Liver (tissue), 9 donors: ENCODE results near the gene SLC7A5. TPM values are rescaled to one million over a fixed set of nuclear protein-coding genes. Genes with fewer than 3 reads are reported as not detected.
A peak's percentile ranks its signal among the peaks of the same experiment; 100 is the strongest.

Experiments
- DNase-seq: peaks from one replicate; pipeline ENCODE4 v3.0.0-alpha.2; 2017; ENCODE audit warnings: low spot score
- H3K27ac ChIP-seq, 2 donors: one replicate each; pipeline ENCODE4 v1.7.0; 2013; ENCODE audit warnings: inconsistent platforms in 2 of 2, low read length in 2 of 2, control low read depth in 1 of 2, low read depth in 1 of 2, mild to moderate bottlenecking in 1 of 2
- H3K27me3 ChIP-seq, 4 donors: one replicate each; pipeline versions ENCODE4 v1.6.1 to v1.7.0; 2013; ENCODE audit warnings: low read length in 3 of 4, inconsistent platforms in 1 of 4, mild to moderate bottlenecking in 1 of 4, moderate library complexity in 1 of 4; ENCODE audit not compliant: control insufficient read depth in 4 of 4, insufficient read depth in 4 of 4
- H3K36me3 ChIP-seq, 4 donors: one replicate each; pipeline versions ENCODE4 v1.6.1 to v1.7.0; 2013; ENCODE audit warnings: low read length in 3 of 4, mild to moderate bottlenecking in 3 of 4, low read depth in 1 of 4, moderate library complexity in 1 of 4; ENCODE audit not compliant: control insufficient read depth in 4 of 4, insufficient read depth in 3 of 4
- H3K4me1 ChIP-seq, 4 donors: one replicate each; pipeline versions ENCODE4 v1.6.1 to v1.7.0; 2013; ENCODE audit warnings: low read length in 3 of 4, mild to moderate bottlenecking in 3 of 4, moderate library complexity in 1 of 4; ENCODE audit not compliant: control insufficient read depth in 4 of 4, insufficient read depth in 4 of 4
- H3K4me3 ChIP-seq, 3 donors: one replicate each; pipeline versions ENCODE4 v1.6.1 to v1.7.0; 2013; ENCODE audit warnings: low read length in 3 of 3, control low read depth in 1 of 3, low read depth in 1 of 3, mild to moderate bottlenecking in 1 of 3
- H3K9ac ChIP-seq, 2 donors: one replicate each; pipeline ENCODE4 v1.7.0; 2013; ENCODE audit warnings: low read length in 2 of 2, mild to moderate bottlenecking in 2 of 2, moderate library complexity in 2 of 2, control low read depth in 1 of 2, low read depth in 1 of 2
- H3K9me3 ChIP-seq, 4 donors: one replicate each; pipeline versions ENCODE4 v1.6.1 to v1.7.0; 2013; ENCODE audit warnings: low read length in 3 of 4; ENCODE audit not compliant: control insufficient read depth in 4 of 4
- EGR1 ChIP-seq, 2 donors: IDR thresholded peaks; 2 replicates each; pipeline ENCODE4 v1.6.1; 2016 to 2018; ENCODE audit warnings: antibody characterized with exemption in 2 of 2, low read depth in 2 of 2
- FOXA1 ChIP-seq: IDR thresholded peaks from 2 replicates; pipeline ENCODE4 v1.6.1; 2016; ENCODE audit warnings: antibody characterized with exemption
- FOXA2 ChIP-seq: IDR thresholded peaks from 2 replicates; pipeline ENCODE4 v1.6.1; 2016; ENCODE audit warnings: antibody characterized with exemption
- GABPA ChIP-seq, 2 donors: IDR thresholded peaks in 1 of 2; conservative IDR thresholded peaks in 1 of 2; 2 replicates each; pipeline ENCODE4 v1.6.1; 2016; ENCODE audit warnings: antibody characterized with exemption in 2 of 2, mild to moderate bottlenecking in 1 of 2, moderate library complexity in 1 of 2
- HNF4A ChIP-seq, 2 donors: conservative IDR thresholded peaks; 2 replicates each; pipeline ENCODE4 v1.6.1; 2016; ENCODE audit warnings: antibody characterized with exemption in 2 of 2, mild to moderate bottlenecking in 2 of 2
- HNF4G ChIP-seq: IDR thresholded peaks from 2 replicates; pipeline ENCODE4 v1.6.1; 2016; ENCODE audit warnings: antibody characterized with exemption
- JUND ChIP-seq, 2 donors: IDR thresholded peaks; 2 replicates each; pipeline ENCODE4 v1.6.1; 2016; ENCODE audit warnings: antibody characterized with exemption in 2 of 2
- NR2F2 ChIP-seq: IDR thresholded peaks from 2 replicates; pipeline ENCODE4 v1.6.1; 2016; ENCODE audit warnings: antibody characterized with exemption
- RAD21 ChIP-seq, 2 donors: IDR thresholded peaks; 2 replicates each; pipeline ENCODE4 v1.6.1; 2016; ENCODE audit warnings: antibody characterized with exemption in 2 of 2, mild to moderate bottlenecking in 2 of 2
- RXRA ChIP-seq, 2 donors: IDR thresholded peaks; 2 replicates each; pipeline ENCODE4 v1.6.1; 2017 to 2018; ENCODE audit warnings: antibody characterized with exemption in 2 of 2, mild to moderate bottlenecking in 1 of 2
- SP1 ChIP-seq: IDR thresholded peaks from 2 replicates; pipeline ENCODE4 v1.6.1; 2018; ENCODE audit warnings: antibody characterized with exemption, mild to moderate bottlenecking
- TAF1 ChIP-seq: conservative IDR thresholded peaks from 2 replicates; pipeline ENCODE4 v1.6.1; 2016; ENCODE audit warnings: antibody characterized with exemption, mild to moderate bottlenecking
- YY1 ChIP-seq: IDR thresholded peaks from 2 replicates; pipeline ENCODE4 v1.6.1; 2016; ENCODE audit warnings: antibody characterized with exemption, mild to moderate bottlenecking
- WGBS: extraction: QIAGEN DNeasy Blood & Tissue Kit; methylation state at CpG from one replicate; pipeline ENCODE4 v1.1.7; 2013; 5-methylcytosine and 5-hydroxymethylcytosine counted together
- polyA plus RNA-seq, 2 donors: library from polyadenylated mRNA; stranded (reverse) in 1 of 2; unstranded in 1 of 2; fragments of 200-250 nt in 1 of 2; fragments of >200 nt in 1 of 2; fragmentation: Nextera tagmentation in 1 of 2; extraction: Ambion mirVana in 1 of 2; gene quantifications; one replicate each; pipeline versions ENCODE4 v1.2.1 to v1.2.3, GENCODE V29; 2013 to 2015
- total RNA-seq, 2 donors: library from RNA; depleted of rRNA; stranded (reverse); fragments of >200 nt; gene quantifications; one replicate each; pipeline ENCODE4 v1.2.3, GENCODE V29; 2014
- TF ChIP-seq, protein P1 (sequence below): IDR thresholded peaks from 2 replicates; pipeline ENCODE4 v1.6.1; 2016; ENCODE audit warnings: antibody characterized with exemption
- TF ChIP-seq, protein P2 (sequence below): IDR thresholded peaks from 2 replicates; pipeline ENCODE4 v1.6.1; 2016; ENCODE audit warnings: antibody characterized with exemption, mild to moderate bottlenecking
- TF ChIP-seq, protein P3 (sequence below): fragments of 150-350 bp; IDR thresholded peaks from 2 replicates; pipeline ENCODE4 v1.5.1; 2017; ENCODE audit warnings: improper control_type of control experiment, low read depth, low read length; ENCODE audit not compliant: missing input control
- TF ChIP-seq, protein P4 (sequence below): IDR thresholded peaks from 2 replicates; pipeline ENCODE4 v1.6.1; 2016; ENCODE audit warnings: antibody characterized with exemption
- TF ChIP-seq, protein P5 (sequence below): IDR thresholded peaks from 2 replicates; pipeline ENCODE4 v1.6.1; 2016; ENCODE audit warnings: antibody characterized with exemption
- donor health status: healthy.
- donor health status: healthy.
- donor health status: healthy.
- donor health status: healthy.
- donor health status: healthy.

The SLC7A5 gene
- total and polyA plus RNA-seq, 4 donors: 4.5 to 66.0 (median 10.6) TPM

DNA sequence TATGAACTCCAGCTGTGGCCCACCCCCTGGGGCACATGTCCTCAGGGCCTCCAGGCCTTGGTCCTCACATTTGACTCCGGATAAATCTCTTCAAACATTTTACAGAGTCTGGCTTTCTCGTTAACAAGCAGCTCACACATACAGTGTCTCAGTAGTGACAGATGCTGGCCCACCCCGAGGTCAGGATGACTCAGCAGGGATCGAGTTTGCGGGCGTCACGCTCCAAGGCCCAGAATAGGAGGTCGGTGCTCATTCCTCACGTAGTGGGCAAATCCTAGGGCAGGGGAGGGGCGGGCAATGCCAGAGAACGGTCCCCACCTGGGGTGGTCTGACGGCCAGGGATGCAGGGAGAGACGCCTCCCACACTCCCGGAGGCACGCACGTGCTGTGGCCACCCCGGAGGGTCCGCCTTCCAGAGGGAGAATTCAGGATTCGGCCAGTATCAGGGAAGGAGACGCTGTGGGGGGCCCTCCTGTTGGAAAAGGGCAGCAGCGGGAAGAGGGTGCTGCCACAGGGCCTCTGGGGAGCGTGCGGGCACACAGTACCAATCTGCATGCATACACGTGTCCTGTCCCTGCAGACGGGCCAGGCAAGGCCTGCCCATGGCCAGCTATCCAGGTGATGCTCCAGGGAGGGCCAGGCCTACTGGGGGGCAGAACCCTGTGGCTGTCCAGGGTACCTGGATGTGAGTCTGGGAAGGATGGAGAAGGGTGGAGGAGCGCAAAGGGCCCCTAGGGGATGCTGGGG lies 8.6 kb downstream of the SLC7A5 start:
- Histone ChIP-seq H3K9ac (no peak overlapping the region), H3K27ac (no peak overlapping the region), H3K4me3 (no peak overlapping the region), H3K4me1 (peaks cover 0 to 8% (median 5%) of the 10 kb centered on the region in 4 donors), H3K36me3 (no peaks in the 10 kb centered on the region), H3K9me3 (no peaks in the 10 kb centered on the region), H3K27me3 (no peaks in the 10 kb centered on the region)
- WGBS: 85% methylated on average over 26 of the region's 26 CpGs
- DNase-seq: peak; percentile 75
- TF ChIP-seq JUND (IDR thresholded peaks at IDR 0.05): no peak
- TF ChIP-seq HNF4A (conservative IDR thresholded peaks at IDR 0.05): no peak
- TF ChIP-seq EGR1 (IDR thresholded peaks at IDR 0.05; ENCODE audit: low read depth in 2 of 2): no peak
- TF ChIP-seq, protein P1, sequence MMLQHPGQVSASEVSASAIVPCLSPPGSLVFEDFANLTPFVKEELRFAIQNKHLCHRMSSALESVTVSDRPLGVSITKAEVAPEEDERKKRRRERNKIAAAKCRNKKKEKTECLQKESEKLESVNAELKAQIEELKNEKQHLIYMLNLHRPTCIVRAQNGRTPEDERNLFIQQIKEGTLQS: no peak
- no peak for TF ChIP-seq RAD21 (IDR thresholded peaks at IDR 0.05)
- TF ChIP-seq HNF4G: no peak
- TF ChIP-seq SP1: no peak
- no peak for TF ChIP-seq FOXA1
- no peak for TF ChIP-seq GABPA (IDR thresholded peaks at IDR 0.05 in 1 of 2, conservative IDR thresholded peaks at IDR 0.05 in 1 of 2)
- TF ChIP-seq, protein P2, sequence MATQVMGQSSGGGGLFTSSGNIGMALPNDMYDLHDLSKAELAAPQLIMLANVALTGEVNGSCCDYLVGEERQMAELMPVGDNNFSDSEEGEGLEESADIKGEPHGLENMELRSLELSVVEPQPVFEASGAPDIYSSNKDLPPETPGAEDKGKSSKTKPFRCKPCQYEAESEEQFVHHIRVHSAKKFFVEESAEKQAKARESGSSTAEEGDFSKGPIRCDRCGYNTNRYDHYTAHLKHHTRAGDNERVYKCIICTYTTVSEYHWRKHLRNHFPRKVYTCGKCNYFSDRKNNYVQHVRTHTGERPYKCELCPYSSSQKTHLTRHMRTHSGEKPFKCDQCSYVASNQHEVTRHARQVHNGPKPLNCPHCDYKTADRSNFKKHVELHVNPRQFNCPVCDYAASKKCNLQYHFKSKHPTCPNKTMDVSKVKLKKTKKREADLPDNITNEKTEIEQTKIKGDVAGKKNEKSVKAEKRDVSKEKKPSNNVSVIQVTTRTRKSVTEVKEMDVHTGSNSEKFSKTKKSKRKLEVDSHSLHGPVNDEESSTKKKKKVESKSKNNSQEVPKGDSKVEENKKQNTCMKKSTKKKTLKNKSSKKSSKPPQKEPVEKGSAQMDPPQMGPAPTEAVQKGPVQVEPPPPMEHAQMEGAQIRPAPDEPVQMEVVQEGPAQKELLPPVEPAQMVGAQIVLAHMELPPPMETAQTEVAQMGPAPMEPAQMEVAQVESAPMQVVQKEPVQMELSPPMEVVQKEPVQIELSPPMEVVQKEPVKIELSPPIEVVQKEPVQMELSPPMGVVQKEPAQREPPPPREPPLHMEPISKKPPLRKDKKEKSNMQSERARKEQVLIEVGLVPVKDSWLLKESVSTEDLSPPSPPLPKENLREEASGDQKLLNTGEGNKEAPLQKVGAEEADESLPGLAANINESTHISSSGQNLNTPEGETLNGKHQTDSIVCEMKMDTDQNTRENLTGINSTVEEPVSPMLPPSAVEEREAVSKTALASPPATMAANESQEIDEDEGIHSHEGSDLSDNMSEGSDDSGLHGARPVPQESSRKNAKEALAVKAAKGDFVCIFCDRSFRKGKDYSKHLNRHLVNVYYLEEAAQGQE: no peak
- TF ChIP-seq FOXA2: no peak
- TF ChIP-seq, protein P3, sequence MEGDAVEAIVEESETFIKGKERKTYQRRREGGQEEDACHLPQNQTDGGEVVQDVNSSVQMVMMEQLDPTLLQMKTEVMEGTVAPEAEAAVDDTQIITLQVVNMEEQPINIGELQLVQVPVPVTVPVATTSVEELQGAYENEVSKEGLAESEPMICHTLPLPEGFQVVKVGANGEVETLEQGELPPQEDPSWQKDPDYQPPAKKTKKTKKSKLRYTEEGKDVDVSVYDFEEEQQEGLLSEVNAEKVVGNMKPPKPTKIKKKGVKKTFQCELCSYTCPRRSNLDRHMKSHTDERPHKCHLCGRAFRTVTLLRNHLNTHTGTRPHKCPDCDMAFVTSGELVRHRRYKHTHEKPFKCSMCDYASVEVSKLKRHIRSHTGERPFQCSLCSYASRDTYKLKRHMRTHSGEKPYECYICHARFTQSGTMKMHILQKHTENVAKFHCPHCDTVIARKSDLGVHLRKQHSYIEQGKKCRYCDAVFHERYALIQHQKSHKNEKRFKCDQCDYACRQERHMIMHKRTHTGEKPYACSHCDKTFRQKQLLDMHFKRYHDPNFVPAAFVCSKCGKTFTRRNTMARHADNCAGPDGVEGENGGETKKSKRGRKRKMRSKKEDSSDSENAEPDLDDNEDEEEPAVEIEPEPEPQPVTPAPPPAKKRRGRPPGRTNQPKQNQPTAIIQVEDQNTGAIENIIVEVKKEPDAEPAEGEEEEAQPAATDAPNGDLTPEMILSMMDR: no peak
- TF ChIP-seq YY1: no peak
- no peak for TF ChIP-seq RXRA (IDR thresholded peaks at IDR 0.05)
- TF ChIP-seq, protein P4, sequence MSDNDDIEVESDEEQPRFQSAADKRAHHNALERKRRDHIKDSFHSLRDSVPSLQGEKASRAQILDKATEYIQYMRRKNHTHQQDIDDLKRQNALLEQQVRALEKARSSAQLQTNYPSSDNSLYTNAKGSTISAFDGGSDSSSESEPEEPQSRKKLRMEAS: no peak
- TF ChIP-seq, protein P5, sequence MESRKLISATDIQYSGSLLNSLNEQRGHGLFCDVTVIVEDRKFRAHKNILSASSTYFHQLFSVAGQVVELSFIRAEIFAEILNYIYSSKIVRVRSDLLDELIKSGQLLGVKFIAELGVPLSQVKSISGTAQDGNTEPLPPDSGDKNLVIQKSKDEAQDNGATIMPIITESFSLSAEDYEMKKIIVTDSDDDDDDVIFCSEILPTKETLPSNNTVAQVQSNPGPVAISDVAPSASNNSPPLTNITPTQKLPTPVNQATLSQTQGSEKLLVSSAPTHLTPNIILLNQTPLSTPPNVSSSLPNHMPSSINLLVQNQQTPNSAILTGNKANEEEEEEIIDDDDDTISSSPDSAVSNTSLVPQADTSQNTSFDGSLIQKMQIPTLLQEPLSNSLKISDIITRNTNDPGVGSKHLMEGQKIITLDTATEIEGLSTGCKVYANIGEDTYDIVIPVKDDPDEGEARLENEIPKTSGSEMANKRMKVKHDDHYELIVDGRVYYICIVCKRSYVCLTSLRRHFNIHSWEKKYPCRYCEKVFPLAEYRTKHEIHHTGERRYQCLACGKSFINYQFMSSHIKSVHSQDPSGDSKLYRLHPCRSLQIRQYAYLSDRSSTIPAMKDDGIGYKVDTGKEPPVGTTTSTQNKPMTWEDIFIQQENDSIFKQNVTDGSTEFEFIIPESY: no peak
- no peak for TF ChIP-seq NR2F2
- no peak for TF ChIP-seq TAF1
